Activated CD4-positive, alpha-beta memory T cell treated with anti-CD3 and anti-CD28 coated beads, Interleukin-2, amount 10 ng/mL, durations not matched to agents 7 days and 5 days (primary cell): ENCODE measurements around the gene NCCRP1. TPM values are rescaled to one million over a fixed set of nuclear protein-coding genes. Genes with fewer than 3 reads are reported as not detected.

Experiments
- CTCF ChIA-PET: fragments of 350-600 bp; sonication (Branson Sonifier 250); formaldehyde crosslinking; loops from one replicate; lab custom pipeline; 2021; ENCODE audit warnings: antibody characterized with exemption, inconsistent platforms; lab: Charles Lee
- POLR2A ChIA-PET: fragments of 350-600 bp; sonication (Branson Sonifier 250); formaldehyde crosslinking; loops from one replicate; lab custom pipeline; 2021; ENCODE audit warnings: antibody characterized with exemption; lab: Charles Lee
- DNase-seq: peaks from one replicate; pipeline ENCODE4 v3.0.0-alpha.2; 2020
- H3K27ac Mint-ChIP-seq: one replicate; pipeline ENCODE4 v1.8.0; 2021; ENCODE audit warnings: mild to moderate bottlenecking, mixed read lengths
- H3K27me3 Mint-ChIP-seq: one replicate; pipeline ENCODE4 v1.8.0; 2021; ENCODE audit warnings: mixed read lengths
- H3K36me3 Mint-ChIP-seq: one replicate; pipeline ENCODE4 v1.8.0; 2021; ENCODE audit warnings: low read depth, mixed read lengths
- H3K4me1 Mint-ChIP-seq: one replicate; pipeline ENCODE4 v1.8.0; 2021; ENCODE audit warnings: mixed read lengths
- H3K4me3 Mint-ChIP-seq: one replicate; pipeline ENCODE4 v1.8.0; 2021; ENCODE audit warnings: mild to moderate bottlenecking, mixed read lengths
- H3K9me3 Mint-ChIP-seq: one replicate; pipeline ENCODE4 v1.8.0; 2021; ENCODE audit warnings: mixed read lengths
- total RNA-seq, 2 experiments: library from RNA; stranded (reverse); gene quantifications; one replicate each; pipeline ENCODE4 v1.2.3, GENCODE V29; 2021

The NCCRP1 gene
- total RNA-seq, 2 experiments from 2014 or later = not detected

GRCh38 chr19:39194832-39195542 lies 1.8 kb upstream of the NCCRP1 start:
- no peak overlapping the region for H3K4me3 Mint-ChIP-seq
- H3K27ac Mint-ChIP-seq = no peak overlapping the region
- ChIA-PET POLR2A (no interaction called here), CTCF (no interaction called here)
- no peak for DNase-seq
- no peaks in the 10 kb centered on the region for H3K9me3 Mint-ChIP-seq
- no peaks in the 10 kb centered on the region for H3K36me3 Mint-ChIP-seq
- peaks cover 8% of the 10 kb centered on the region for H3K4me1 Mint-ChIP-seq
- peaks cover 53% of the 10 kb centered on the region for H3K27me3 Mint-ChIP-seq

- no peaks in the 10 kb centered on the region for H3K9me3 Mint-ChIP-seq
- H3K27ac Mint-ChIP-seq = no peak overlapping the region
- peaks cover 8% of the 10 kb centered on the region for H3K4me1 Mint-ChIP-seq
- ChIA-PET POLR2A (no interaction called here), CTCF (no interaction called here)
- no peak overlapping the region for H3K4me3 Mint-ChIP-seq
- H3K27me3 Mint-ChIP-seq = peaks cover 55% of the 10 kb centered on the region
- no peaks in the 10 kb centered on the region for H3K36me3 Mint-ChIP-seq
- DNase-seq = no peak
Observed at GRCh38 chr19:39195755-39196154, 1.0 kb upstream of the NCCRP1 start.

GRCh38 chr19:39196320-39196719 lies 444 bp upstream of the NCCRP1 start:
- H3K36me3 Mint-ChIP-seq = no peaks in the 10 kb centered on the region
- CTCF ChIA-PET = no interaction called here

GRCh38 chr19:39197808-39198207 lies 1.0 kb downstream of the NCCRP1 start:
- Mint-ChIP-seq H3K4me1 (peaks cover 8% of the 10 kb centered on the region), H3K4me3 (no peak overlapping the region), H3K27me3 (peaks cover 67% of the 10 kb centered on the region), H3K9me3 (no peaks in the 10 kb centered on the region), H3K27ac (no peak overlapping the region), H3K36me3 (no peaks in the 10 kb centered on the region)
- ChIA-PET CTCF (no interaction called here), POLR2A (no interaction called here)
- DNase-seq = no peak

More at GRCh38 chr19:39196320-39196719, 444 bp upstream of the NCCRP1 start:
- Mint-ChIP-seq H3K4me3 (no peak overlapping the region), H3K27me3 (peaks cover 59% of the 10 kb centered on the region), H3K27ac (no peak overlapping the region), H3K9me3 (no peaks in the 10 kb centered on the region), H3K4me1 (peaks cover 8% of the 10 kb centered on the region)
- POLR2A ChIA-PET = no interaction called here
- DNase-seq = no peak

- Mint-ChIP-seq H3K36me3 (no peaks in the 10 kb centered on the region), H3K4me1 (peaks cover 8% of the 10 kb centered on the region), H3K27ac (no peak overlapping the region), H3K9me3 (no peaks in the 10 kb centered on the region), H3K4me3 (no peak overlapping the region), H3K27me3 (peaks cover 72% of the 10 kb centered on the region)
- ChIA-PET CTCF (no interaction called here), POLR2A (interaction anchor here (0.7 kb wide), 1 partner anchor 180 kb away, joined by 3 read pairs; no protein-coding TSS in a partner anchor)
- DNase-seq = no peak
Observed at GRCh38 chr19:39199025-39199424, 2.3 kb downstream of the NCCRP1 start.

GRCh38 chr19:39200066-39200802 lies 3.5 kb downstream of the NCCRP1 start:
- no peaks in the 10 kb centered on the region for H3K9me3 Mint-ChIP-seq
- ChIA-PET CTCF (no interaction called here), POLR2A (no interaction called here)
- H3K4me3 Mint-ChIP-seq = no peak overlapping the region
- H3K27me3 Mint-ChIP-seq = peaks cover 71% of the 10 kb centered on the region
- no peak for DNase-seq
- no peak overlapping the region for H3K27ac Mint-ChIP-seq
- peaks cover 8% of the 10 kb centered on the region for H3K4me1 Mint-ChIP-seq
- H3K36me3 Mint-ChIP-seq = no peaks in the 10 kb centered on the region

- Mint-ChIP-seq H3K9me3 (no peaks in the 10 kb centered on the region), H3K27me3 (peaks cover 71% of the 10 kb centered on the region), H3K4me1 (peaks cover 8% of the 10 kb centered on the region), H3K36me3 (no peaks in the 10 kb centered on the region), H3K4me3 (no peak overlapping the region), H3K27ac (no peak overlapping the region)
- CTCF ChIA-PET = no interaction called here
- no peak for DNase-seq
- POLR2A ChIA-PET = no interaction called here
Observed at GRCh38 chr19:39200803-39201115, 4.0 kb downstream of the NCCRP1 start.

- no peak for DNase-seq
- Mint-ChIP-seq H3K9me3 (no peaks in the 10 kb centered on the region), H3K27me3 (peaks cover 54% of the 10 kb centered on the region), H3K4me1 (no peaks in the 10 kb centered on the region), H3K27ac (no peak overlapping the region), H3K36me3 (no peaks in the 10 kb centered on the region), H3K4me3 (no peak overlapping the region)
- ChIA-PET POLR2A (no interaction called here), CTCF (no interaction called here)
Observed at GRCh38 chr19:39202998-39203355, 6.2 kb downstream of the NCCRP1 start.

GRCh38 chr19:39203372-39204341 lies 6.9 kb downstream of the NCCRP1 start, which contains the start of gene SYCN:
SYCN (minus strand) TSS chr19:39204263; CDS start chr19:39204254, 9 bp downstream.
- Mint-ChIP-seq H3K4me3 (no peak within 1 kb of the TSS), H3K27ac (no peak within 1 kb of the TSS), H3K27me3 (peaks cover 48% of the 10 kb centered on the region), H3K9me3 (no peaks in the 10 kb centered on the region), H3K4me1 (no peaks in the 10 kb centered on the region), H3K36me3 (no peaks in the 10 kb centered on the region)
- CTCF ChIA-PET = no interaction called here
- DNase-seq = no peak
- POLR2A ChIA-PET = no interaction called here

GRCh38 chr19:39205449-39205764 lies 8.6 kb downstream of the NCCRP1 start:
- peaks cover 42% of the 10 kb centered on the region for H3K27me3 Mint-ChIP-seq
- POLR2A ChIA-PET = no interaction called here
- no peak for DNase-seq
- H3K4me3 Mint-ChIP-seq = no peak overlapping the region
- CTCF ChIA-PET = interaction anchor here (0.6 to 0.8 kb wide), 2 partner anchors 16 to 386 kb away, joined by 3 read pairs; no protein-coding TSS in a partner anchor
- H3K27ac Mint-ChIP-seq = no peak overlapping the region
- no peaks in the 10 kb centered on the region for H3K9me3 Mint-ChIP-seq
- H3K4me1 Mint-ChIP-seq = no peaks in the 10 kb centered on the region
- H3K36me3 Mint-ChIP-seq = no peaks in the 10 kb centered on the region

- no peaks in the 10 kb centered on the region for H3K4me1 Mint-ChIP-seq
- no peak for DNase-seq
- no peak overlapping the region for H3K27ac Mint-ChIP-seq
- peaks cover 36% of the 10 kb centered on the region for H3K27me3 Mint-ChIP-seq
- POLR2A ChIA-PET = no interaction called here
- no peak overlapping the region for H3K4me3 Mint-ChIP-seq
- H3K9me3 Mint-ChIP-seq = no peaks in the 10 kb centered on the region
- CTCF ChIA-PET = interaction anchor here (0.6 kb wide), 1 partner anchor 385 kb away, joined by 3 read pairs; no protein-coding TSS in a partner anchor
- no peaks in the 10 kb centered on the region for H3K36me3 Mint-ChIP-seq
Observed at GRCh38 chr19:39206122-39206521, 9.4 kb downstream of the NCCRP1 start.

- no peak overlapping the region for H3K27ac Mint-ChIP-seq
- POLR2A ChIA-PET = no interaction called here
- H3K4me1 Mint-ChIP-seq = no peaks in the 10 kb centered on the region
- CTCF ChIA-PET = no interaction called here
- no peak overlapping the region for H3K4me3 Mint-ChIP-seq
- no peak for DNase-seq
- peaks cover 30% of the 10 kb centered on the region for H3K27me3 Mint-ChIP-seq
- no peaks in the 10 kb centered on the region for H3K9me3 Mint-ChIP-seq
- no peaks in the 10 kb centered on the region for H3K36me3 Mint-ChIP-seq
Observed at GRCh38 chr19:39207293-39207836, 10.6 kb downstream of the NCCRP1 start.
